Stimulated activated CD4-positive, alpha-beta T cell treated with anti-CD3 and anti-CD28 coated beads, Interleukin-2, amount 100 ng/mL, for 4 hours (primary cell): ENCODE results near the gene TAB2.

ENCODE experiments used
- DNase-seq: peaks from one replicate; pipeline ENCODE4 v3.0.0-alpha.2; 2020; ENCODE audit warnings: low read depth

The TAB2 gene

GRCh38 chr6:149414821-149415220, 97.3 kb downstream of the TAB2 start:
- DNase-seq = no peak

- no peak for DNase-seq
Observed at GRCh38 chr6:149419696-149420404, 102.3 kb downstream of the TAB2 start.

GRCh38 chr6:149421132-149421531, 103.6 kb downstream of the TAB2 start:
- DNase-seq = no peak

- no peak for DNase-seq
Observed at GRCh38 chr6:149422581-149422980, 105.1 kb downstream of the TAB2 start.

- no peak for DNase-seq
Observed at GRCh38 chr6:149423964-149424440, 106.5 kb downstream of the TAB2 start.

- DNase-seq = no peak
Observed at GRCh38 chr6:149425224-149425623, 107.7 kb downstream of the TAB2 start.

- no peak for DNase-seq
Observed at GRCh38 chr6:149425754-149426153, 108.2 kb downstream of the TAB2 start.

- DNase-seq = no peak
Observed at GRCh38 chr6:149428606-149429005, 111.1 kb downstream of the TAB2 start.

GRCh38 chr6:149429427-149430360, 112.2 kb downstream of the TAB2 start:
- DNase-seq = no peak

GRCh38 chr6:149431905-149432775, 114.6 kb downstream of the TAB2 start:
- DNase-seq = peak; percentile 83

GRCh38 chr6:149433405-149433804, 115.9 kb downstream of the TAB2 start:
- no peak for DNase-seq

- no peak for DNase-seq
Observed at GRCh38 chr6:149433881-149434280, 116.4 kb downstream of the TAB2 start.

GRCh38 chr6:149435919-149436586, 118.5 kb downstream of the TAB2 start:
- DNase-seq = no peak

GRCh38 chr6:149436647-149437046, 119.1 kb downstream of the TAB2 start:
- DNase-seq = no peak

- no peak for DNase-seq
Observed at GRCh38 chr6:149437212-149437611, 119.7 kb downstream of the TAB2 start.

GRCh38 chr6:149438855-149439254, 121.3 kb downstream of the TAB2 start:
- DNase-seq = no peak

- no peak for DNase-seq
Observed at GRCh38 chr6:149439626-149440025, 122.1 kb downstream of the TAB2 start.

- no peak for DNase-seq
Observed at GRCh38 chr6:149440735-149441671, 123.5 kb downstream of the TAB2 start.

- no peak for DNase-seq
Observed at GRCh38 chr6:149441740-149442139, 124.2 kb downstream of the TAB2 start.

- no peak for DNase-seq
Observed at GRCh38 chr6:149443411-149444181, 126.1 kb downstream of the TAB2 start.
